ENCODE data around the gene FIGLA.

- TF ChIP-seq CTCF (IDR thresholded peaks at IDR 0.05) (no peak), ZNF219 (CRISPR knock-in tag; IDR thresholded peaks at IDR 0.05; ENCODE audit: borderline replicate concordance) (no peak), ZNF121 (CRISPR knock-in tag; IDR thresholded peaks at IDR 0.05) (no peak), NR2C2 (CRISPR knock-in tag; IDR thresholded peaks at IDR 0.05) (no peak), ATF1 (CRISPR knock-in tag; IDR thresholded peaks at IDR 0.05) (no peak), RELA (CRISPR knock-in tag; IDR thresholded peaks at IDR 0.05; ENCODE audit: borderline replicate concordance) (no peak), ZNF317 (CRISPR knock-in tag; IDR thresholded peaks at IDR 0.05; ENCODE audit: borderline replicate concordance, low read depth) (no peak), ZNF263 (CRISPR knock-in tag; IDR thresholded peaks at IDR 0.05; ENCODE audit: low read depth) (no peak), SP1 (CRISPR knock-in tag; conservative IDR thresholded peaks at IDR 0.05) (no peak), MAX (CRISPR knock-in tag; IDR thresholded peaks at IDR 0.05) (no peak)
Measured at GRCh38 chr2:70753031-70753430, 37.4 kb downstream of the FIGLA start.

Data from WTC11 (cell line).